RWPE2 (cell line): Measurements from ENCODE around the gene DYRK4.

ENCODE experiments used
- ATAC-seq: fragments of 200-7000 bp; cut with Tn5 transposase; 3 replicates; pipeline ENCODE4 v1.9.1; 2021; ENCODE audit warnings: low read depth
- DNase-seq: peaks from one replicate; pipeline ENCODE4 v3.0.0-alpha.2; 2020; ENCODE audit warnings: low spot score
- H3K27ac ChIP-seq: fragments of 450-650 bp; 2 replicates; pipeline ENCODE4 v1.5.1; 2017; ENCODE audit warnings: mild to moderate bottlenecking; ENCODE audit not compliant: poor library complexity, severe bottlenecking
- H3K27me3 ChIP-seq: fragments of 250-450 bp; sonication (Bioruptor Pico); 2 replicates; pipeline ENCODE4 v1.5.1; 2021; ENCODE audit warnings: mild to moderate bottlenecking, moderate library complexity; ENCODE audit not compliant: insufficient read depth, poor library complexity, severe bottlenecking
- H3K36me3 ChIP-seq: fragments of 250-450 bp; sonication (Bioruptor Pico); 2 replicates; pipeline ENCODE4 v1.5.1; 2020; ENCODE audit warnings: low read depth, mild to moderate bottlenecking, moderate library complexity
- H3K4me1 ChIP-seq: fragments of 250-450 bp; sonication (Bioruptor Pico); 2 replicates; pipeline ENCODE4 v1.5.1; 2021; ENCODE audit warnings: mild to moderate bottlenecking, moderate library complexity; ENCODE audit not compliant: insufficient read depth, poor library complexity, severe bottlenecking
- H3K4me3 ChIP-seq: fragments of 250-450 bp; sonication (Bioruptor Pico); 2 replicates; pipeline ENCODE4 v1.5.1; 2021; ENCODE audit warnings: mild to moderate bottlenecking, moderate library complexity; ENCODE audit not compliant: severe bottlenecking
- H3K9me3 ChIP-seq: fragments of 250-450 bp; sonication (Bioruptor Pico); 2 replicates; pipeline ENCODE4 v1.5.1; 2021; ENCODE audit warnings: mild to moderate bottlenecking, moderate library complexity; ENCODE audit not compliant: severe bottlenecking
- CTCF ChIP-seq: fragments of 450-650 bp; IDR thresholded peaks from one replicate; pipeline ENCODE4 v1.5.1; 2017; ENCODE audit warnings: mild to moderate bottlenecking, moderate library complexity; ENCODE audit not compliant: poor library complexity, severe bottlenecking

DYRK4 gene

GRCh38 chr12:4580281-4580688, 18.3 kb downstream of the DYRK4 start:
- no peak for TF ChIP-seq CTCF
- Histone ChIP-seq H3K9me3 (no peaks in the 10 kb centered on the region), H3K27me3 (no peaks in the 10 kb centered on the region), H3K27ac (no peak overlapping the region), H3K4me1 (no peaks in the 10 kb centered on the region), H3K36me3 (no peaks in the 10 kb centered on the region), H3K4me3 (no peak overlapping the region)
- ATAC-seq (no peak), DNase-seq (no peak)

- Histone ChIP-seq H3K27me3 (no peaks in the 10 kb centered on the region), H3K36me3 (no peaks in the 10 kb centered on the region), H3K9me3 (no peaks in the 10 kb centered on the region), H3K4me1 (no peaks in the 10 kb centered on the region), H3K4me3 (no peak overlapping the region), H3K27ac (no peak overlapping the region)
- ATAC-seq (no peak), DNase-seq (peak; percentile 1)
- no peak for TF ChIP-seq CTCF
Measured at GRCh38 chr12:4584281-4584680, 22.3 kb downstream of the DYRK4 start.

GRCh38 chr12:4584896-4585295, 22.9 kb downstream of the DYRK4 start:
- H3K27me3 ChIP-seq: no peaks in the 10 kb centered on the region
- ATAC-seq: no peak
- H3K4me3 ChIP-seq: no peak overlapping the region
- H3K36me3 ChIP-seq: no peaks in the 10 kb centered on the region
- H3K27ac ChIP-seq: no peak overlapping the region
- no peak for TF ChIP-seq CTCF
- H3K9me3 ChIP-seq: no peaks in the 10 kb centered on the region
- H3K4me1 ChIP-seq: no peaks in the 10 kb centered on the region
- peak; percentile 54 for DNase-seq

GRCh38 chr12:4586500-4586899, 24.5 kb downstream of the DYRK4 start:
- peak; percentile 9 for DNase-seq
- H3K27ac ChIP-seq: no peak overlapping the region
- H3K36me3 ChIP-seq: no peaks in the 10 kb centered on the region
- H3K4me1 ChIP-seq: no peaks in the 10 kb centered on the region
- H3K9me3 ChIP-seq: no peaks in the 10 kb centered on the region
- no peaks in the 10 kb centered on the region for H3K27me3 ChIP-seq
- no peak for ATAC-seq
- no peak overlapping the region for H3K4me3 ChIP-seq
- no peak for TF ChIP-seq CTCF

GRCh38 chr12:4587108-4587507, 25.1 kb downstream of the DYRK4 start:
- DNase-seq: peak; percentile 32
- H3K9me3 ChIP-seq: no peaks in the 10 kb centered on the region
- no peak for ATAC-seq

More at GRCh38 chr12:4587108-4587507, 25.1 kb downstream of the DYRK4 start:
- Histone ChIP-seq H3K4me3 (no peak overlapping the region), H3K27ac (no peak overlapping the region), H3K4me1 (no peaks in the 10 kb centered on the region), H3K27me3 (no peaks in the 10 kb centered on the region), H3K36me3 (no peaks in the 10 kb centered on the region)
- TF ChIP-seq CTCF: no peak
